ENCODE data around the gene LRRK1.
"Not testable (repeated sequence)": the region's sequence is repeated elsewhere in the genome, so short reads cannot be mapped to it uniquely, and the experiment has no call there.

The LRRK1 gene

GRCh38 chr15:101070024-101070423 lies 150.9 kb downstream of the LRRK1 start:
- peak overlapping the region; percentile 82 for H3K9ac ChIP-seq (ENCODE audit: low read depth, low read length)
- peak overlapping the region; percentile 96 for H3K27ac ChIP-seq (ENCODE audit: low read depth, low read length)
- H3K9me3 ChIP-seq (ENCODE audit: insufficient read depth, low read depth, low read length), result peaks cover 9% of the 10 kb centered on the region; the same call in 1 of the 2 replicates
- H3K36me3 ChIP-seq (ENCODE audit: insufficient read depth, low read length), result no peaks in the 10 kb centered on the region
- H3K27me3 ChIP-seq (ENCODE audit: insufficient read depth, low read length), result no peaks in the 10 kb centered on the region
- WGBS, result 69% methylated on average over 6 of the region's 6 CpGs
- peaks cover 36% of the 10 kb centered on the region for H3K4me1 ChIP-seq (ENCODE audit: insufficient read depth, low read length)
- no peak overlapping the region for H3K4me3 ChIP-seq (ENCODE audit: low read length)

GRCh38 chr15:101070502-101071273 lies 151.5 kb downstream of the LRRK1 start:
- Histone ChIP-seq H3K36me3 (ENCODE audit: insufficient read depth, low read length) (no peaks in the 10 kb centered on the region), H3K27ac (ENCODE audit: low read depth, low read length) (peak overlapping the region; percentile 96), H3K9ac (ENCODE audit: low read depth, low read length) (peak overlapping the region; percentile 82), H3K4me1 (ENCODE audit: insufficient read depth, low read length) (peaks cover 36% of the 10 kb centered on the region), H3K4me3 (ENCODE audit: low read length) (no peak overlapping the region), H3K27me3 (ENCODE audit: insufficient read depth, low read length) (no peaks in the 10 kb centered on the region), H3K9me3 (ENCODE audit: insufficient read depth, low read depth, low read length) (peaks cover 9% of the 10 kb centered on the region; the same call in 1 of the 2 replicates)
- 62% methylated on average over 6 of the region's 6 CpGs for WGBS

DNA sequence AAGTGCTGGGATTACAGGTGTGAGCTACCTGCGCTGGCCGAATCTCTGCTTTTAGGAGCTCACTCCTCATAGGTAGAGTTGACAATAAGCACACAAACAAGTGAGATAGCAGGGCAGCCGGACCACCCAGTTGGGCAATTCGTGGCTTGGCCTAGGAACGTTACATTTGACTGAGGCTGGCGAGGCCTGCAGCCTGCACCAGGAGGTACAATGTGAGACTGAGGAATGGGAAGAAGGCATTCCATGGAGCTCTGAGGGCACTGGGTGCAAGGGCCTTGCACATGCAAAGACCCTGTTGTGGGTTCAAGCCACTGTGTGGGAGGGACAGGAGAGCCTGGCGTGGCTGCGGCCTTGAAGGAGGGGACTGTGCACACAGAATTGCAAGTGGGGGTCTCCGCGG lies 152.5 kb downstream of the LRRK1 start:
- no peaks in the 10 kb centered on the region for H3K36me3 ChIP-seq (ENCODE audit: insufficient read depth, low read length)
- no peak overlapping the region for H3K27ac ChIP-seq (ENCODE audit: low read depth, low read length)
- H3K27me3 ChIP-seq (ENCODE audit: insufficient read depth, low read length), result no peaks in the 10 kb centered on the region
- WGBS, result 87% methylated on average over 10 of the region's 10 CpGs
- H3K9me3 ChIP-seq (ENCODE audit: insufficient read depth, low read depth, low read length), result peaks cover 9% of the 10 kb centered on the region; the same call in 1 of the 2 replicates
- peaks cover 36% of the 10 kb centered on the region for H3K4me1 ChIP-seq (ENCODE audit: insufficient read depth, low read length)
- no peak overlapping the region for H3K9ac ChIP-seq (ENCODE audit: low read depth, low read length)
- no peak overlapping the region for H3K4me3 ChIP-seq (ENCODE audit: low read length)

DNA sequence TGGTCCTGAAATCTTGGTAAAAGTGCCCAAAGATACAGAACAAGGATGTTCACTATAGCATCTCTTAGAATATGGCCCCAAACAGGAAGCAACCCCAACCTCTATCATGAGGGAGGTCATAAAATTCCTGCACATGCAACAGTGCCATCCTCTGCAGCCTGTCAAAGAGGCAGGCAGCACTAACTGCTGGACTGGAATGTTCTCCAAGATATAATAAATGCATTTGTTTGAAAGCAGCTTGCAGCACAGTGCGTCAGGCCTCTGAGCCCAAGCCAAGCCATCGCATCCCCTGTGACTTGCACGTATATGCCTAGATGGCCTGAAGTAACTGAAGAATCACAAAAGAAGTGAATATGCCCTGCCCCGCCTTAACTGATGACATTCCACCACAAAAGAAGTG lies 153.1 kb downstream of the LRRK1 start:
- H3K36me3 ChIP-seq (ENCODE audit: insufficient read depth, low read length); H3K27me3 ChIP-seq (ENCODE audit: insufficient read depth, low read length); H3K9ac ChIP-seq (ENCODE audit: low read depth, low read length); H3K9me3 ChIP-seq (ENCODE audit: insufficient read depth, low read depth, low read length); H3K4me3 ChIP-seq (ENCODE audit: low read length); H3K27ac ChIP-seq (ENCODE audit: low read depth, low read length): not testable (repeated sequence)
- H3K4me1 ChIP-seq (ENCODE audit: insufficient read depth, low read length), result peaks cover 37% of the 10 kb centered on the region
- WGBS, result 88% methylated on average over 4 of the region's 4 CpGs

- peaks cover 23% of the 10 kb centered on the region for H3K4me1 ChIP-seq (ENCODE audit: insufficient read depth, low read length)
- WGBS, result 12% methylated on average over 15 of the region's 15 CpGs
- peak overlapping the region; percentile 63 for H3K9ac ChIP-seq (ENCODE audit: low read depth, low read length)
Observed at GRCh38 chr15:101077806-101078668, 158.9 kb downstream of the LRRK1 start.

DNA sequence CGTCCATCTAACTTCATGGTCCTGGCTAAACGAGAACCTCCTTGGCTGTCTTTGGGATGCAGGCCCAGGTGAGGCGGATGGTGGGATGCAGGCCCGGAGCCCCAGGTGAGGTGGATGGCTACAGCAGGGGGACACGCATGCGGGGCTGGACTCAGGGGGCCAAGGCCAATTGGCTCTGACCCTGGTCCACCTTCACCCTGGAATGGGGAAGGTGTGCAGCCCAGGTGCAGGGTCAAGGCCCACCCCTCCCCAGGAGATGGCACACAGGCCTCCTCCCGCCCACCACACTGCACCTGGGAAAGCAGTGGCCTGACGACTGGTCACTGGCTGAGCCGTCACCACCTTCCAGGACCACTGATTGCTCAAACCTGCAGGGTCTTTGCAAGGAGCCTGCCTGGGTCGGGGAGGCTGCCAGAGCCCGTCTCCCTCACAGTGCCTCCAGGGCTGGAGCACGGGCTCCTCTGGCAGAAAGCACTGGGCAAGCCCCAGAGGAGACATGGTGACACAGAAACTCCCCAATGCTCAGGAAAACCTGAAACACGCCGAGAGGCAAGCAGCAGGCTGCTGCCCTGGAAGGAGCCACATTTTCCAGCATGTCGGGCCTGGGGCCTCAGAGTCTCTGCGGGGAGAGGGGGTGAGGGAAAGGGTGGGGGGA lies 159.6 kb downstream of the LRRK1 start:
- no peaks in the 10 kb centered on the region for H3K27me3 ChIP-seq (ENCODE audit: insufficient read depth, low read length)
- peak overlapping the region; percentile 63 for H3K9ac ChIP-seq (ENCODE audit: low read depth, low read length)
- H3K36me3 ChIP-seq (ENCODE audit: insufficient read depth, low read length), result no peaks in the 10 kb centered on the region
- WGBS, result 84% methylated on average over 16 of the region's 16 CpGs
- no peak overlapping the region for H3K4me3 ChIP-seq (ENCODE audit: low read length)
- H3K27ac ChIP-seq (ENCODE audit: low read depth, low read length), result peak overlapping the region; percentile 96
- H3K4me1 ChIP-seq (ENCODE audit: insufficient read depth, low read length), result peaks cover 23% of the 10 kb centered on the region
- H3K9me3 ChIP-seq (ENCODE audit: insufficient read depth, low read depth, low read length), result no peaks in the 10 kb centered on the region

More at GRCh38 chr15:101077806-101078668, 158.9 kb downstream of the LRRK1 start:
- H3K9me3 ChIP-seq (ENCODE audit: insufficient read depth, low read depth, low read length); H3K36me3 ChIP-seq (ENCODE audit: insufficient read depth, low read length); H3K4me3 ChIP-seq (ENCODE audit: low read length); H3K27me3 ChIP-seq (ENCODE audit: insufficient read depth, low read length): not testable (repeated sequence)
- peak overlapping the region; percentile 96 for H3K27ac ChIP-seq (ENCODE audit: low read depth, low read length)

GRCh38 chr15:101081900-101082299 lies 162.7 kb downstream of the LRRK1 start:
- Histone ChIP-seq H3K27me3 (ENCODE audit: insufficient read depth, low read length) (no peaks in the 10 kb centered on the region), H3K9ac (ENCODE audit: low read depth, low read length) (no peak overlapping the region), H3K9me3 (ENCODE audit: insufficient read depth, low read depth, low read length) (no peaks in the 10 kb centered on the region), H3K4me3 (ENCODE audit: low read length) (no peak overlapping the region), H3K4me1 (ENCODE audit: insufficient read depth, low read length) (peaks cover 23% of the 10 kb centered on the region), H3K36me3 (ENCODE audit: insufficient read depth, low read length) (no peaks in the 10 kb centered on the region), H3K27ac (ENCODE audit: low read depth, low read length) (no peak overlapping the region)
- 95% methylated on average over 9 of the region's 9 CpGs for whole genome bisulfite sequencing

- Histone ChIP-seq H3K27me3 (ENCODE audit: insufficient read depth, low read length) (no peaks in the 10 kb centered on the region), H3K9ac (ENCODE audit: low read depth, low read length) (no peak overlapping the region), H3K36me3 (ENCODE audit: insufficient read depth, low read length) (no peaks in the 10 kb centered on the region), H3K9me3 (ENCODE audit: insufficient read depth, low read depth, low read length) (no peaks in the 10 kb centered on the region), H3K4me3 (ENCODE audit: low read length) (no peak overlapping the region), H3K4me1 (ENCODE audit: insufficient read depth, low read length) (peaks cover 13% of the 10 kb centered on the region), H3K27ac (ENCODE audit: low read depth, low read length) (no peak overlapping the region)
- 82% methylated on average over 11 of the region's 11 CpGs for WGBS
Observed at GRCh38 chr15:101083336-101084045, 164.3 kb downstream of the LRRK1 start.

DNA sequence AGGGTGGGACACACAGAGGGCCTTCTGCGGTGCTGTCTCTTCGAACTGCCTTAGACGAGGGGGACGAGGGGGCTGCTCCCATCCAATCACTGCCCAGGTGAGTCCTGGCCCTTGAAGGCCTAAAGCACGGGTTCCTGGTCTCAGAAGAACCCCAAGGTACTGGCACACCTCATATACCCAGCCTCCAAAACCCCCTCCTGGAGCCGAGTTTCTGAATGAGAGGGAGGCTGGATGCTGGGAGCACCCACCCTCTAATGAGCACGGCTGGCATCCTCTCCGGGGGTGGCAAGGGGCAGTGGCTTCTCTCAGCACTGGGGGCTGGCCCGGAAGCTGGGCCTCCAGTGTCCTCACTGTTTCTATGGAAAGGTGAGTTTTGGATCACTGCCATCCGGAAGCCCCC lies 165.6 kb downstream of the LRRK1 start:
- 0 out of 2 replicates have a peak, but pooled peaks cover under 1% of the 10 kb centered on the region for H3K4me1 ChIP-seq (ENCODE audit: insufficient read depth, low read length)
- WGBS, result 90% methylated on average over 10 of the region's 10 CpGs
- no peaks in the 10 kb centered on the region for H3K9me3 ChIP-seq (ENCODE audit: insufficient read depth, low read depth, low read length)
- no peaks in the 10 kb centered on the region for H3K27me3 ChIP-seq (ENCODE audit: insufficient read depth, low read length)
- no peak overlapping the region for H3K9ac ChIP-seq (ENCODE audit: low read depth, low read length)
- no peak overlapping the region for H3K4me3 ChIP-seq (ENCODE audit: low read length)
- no peaks in the 10 kb centered on the region for H3K36me3 ChIP-seq (ENCODE audit: insufficient read depth, low read length)
- no peak overlapping the region for H3K27ac ChIP-seq (ENCODE audit: low read depth, low read length)

DNA sequence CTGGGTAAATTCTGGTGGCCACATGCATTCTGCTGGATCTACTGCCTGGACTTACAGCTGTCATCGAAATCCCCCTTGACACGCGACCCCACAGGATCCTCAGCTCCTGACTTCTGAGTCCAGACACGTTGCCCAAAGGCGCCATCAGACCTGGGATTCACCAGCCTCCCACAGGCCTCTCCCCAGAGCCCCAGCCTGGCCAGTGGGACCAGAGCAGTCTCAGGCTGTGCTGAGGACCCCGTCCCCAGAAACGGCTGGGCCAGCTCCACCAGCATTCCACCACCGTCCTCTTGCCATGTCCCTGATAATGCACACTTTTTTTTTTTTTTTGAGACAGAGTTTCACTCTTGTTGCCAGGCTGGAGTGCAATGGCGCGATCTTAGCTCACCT lies 166.1 kb downstream of the LRRK1 start:
- no peaks in the 10 kb centered on the region for H3K4me1 ChIP-seq (ENCODE audit: insufficient read depth, low read length)
- no peaks in the 10 kb centered on the region for H3K27me3 ChIP-seq (ENCODE audit: insufficient read depth, low read length)
- H3K36me3 ChIP-seq (ENCODE audit: insufficient read depth, low read length), result no peaks in the 10 kb centered on the region
- 97% methylated on average over 10 of the region's 10 CpGs for WGBS
- no peaks in the 10 kb centered on the region for H3K9me3 ChIP-seq (ENCODE audit: insufficient read depth, low read depth, low read length)
- no peak overlapping the region for H3K9ac ChIP-seq (ENCODE audit: low read depth, low read length)
- H3K27ac ChIP-seq (ENCODE audit: low read depth, low read length), result no peak overlapping the region
- no peak overlapping the region for H3K4me3 ChIP-seq (ENCODE audit: low read length)
